Ectodermal cell (in vitro differentiated cells): ENCODE results near the gene KLHL29.

Source experiments
- H3K27ac ChIP-seq: 2 replicates; pipeline ENCODE4 v1.7.0; 2013; ENCODE audit warnings: mild to moderate bottlenecking, low read depth, low read length; ENCODE audit not compliant: insufficient read depth, poor library complexity, severe bottlenecking
- H3K27me3 ChIP-seq: 2 replicates; pipeline ENCODE4 v1.7.0; 2013; ENCODE audit warnings: mild to moderate bottlenecking, low read length; ENCODE audit not compliant: insufficient read depth, control insufficient read depth, poor library complexity, severe bottlenecking
- H3K36me3 ChIP-seq: one replicate; pipeline ENCODE4 v1.7.0; 2013; ENCODE audit warnings: low read length; ENCODE audit not compliant: control insufficient read depth, insufficient read depth
- H3K4me1 ChIP-seq: one replicate; pipeline ENCODE4 v1.7.0; 2013; ENCODE audit warnings: low read length; ENCODE audit not compliant: control insufficient read depth, insufficient read depth
- H3K4me3 ChIP-seq: 2 replicates; pipeline ENCODE4 v1.7.0; 2013; ENCODE audit warnings: low read depth, low read length, control low read depth; ENCODE audit not compliant: insufficient read depth
- H3K9me3 ChIP-seq: 2 replicates; pipeline ENCODE4 v1.7.0; 2013; ENCODE audit warnings: mild to moderate bottlenecking, low read length, moderate library complexity; ENCODE audit not compliant: control insufficient read depth
- WGBS, 2 experiments: methylation state at CpG; one replicate each; pipeline ENCODE4 v1.1.7; 2013; ENCODE audit warnings: missing lambda C conversion rate in 2 of 2; 5-methylcytosine and 5-hydroxymethylcytosine counted together

KLHL29 gene

DNA sequence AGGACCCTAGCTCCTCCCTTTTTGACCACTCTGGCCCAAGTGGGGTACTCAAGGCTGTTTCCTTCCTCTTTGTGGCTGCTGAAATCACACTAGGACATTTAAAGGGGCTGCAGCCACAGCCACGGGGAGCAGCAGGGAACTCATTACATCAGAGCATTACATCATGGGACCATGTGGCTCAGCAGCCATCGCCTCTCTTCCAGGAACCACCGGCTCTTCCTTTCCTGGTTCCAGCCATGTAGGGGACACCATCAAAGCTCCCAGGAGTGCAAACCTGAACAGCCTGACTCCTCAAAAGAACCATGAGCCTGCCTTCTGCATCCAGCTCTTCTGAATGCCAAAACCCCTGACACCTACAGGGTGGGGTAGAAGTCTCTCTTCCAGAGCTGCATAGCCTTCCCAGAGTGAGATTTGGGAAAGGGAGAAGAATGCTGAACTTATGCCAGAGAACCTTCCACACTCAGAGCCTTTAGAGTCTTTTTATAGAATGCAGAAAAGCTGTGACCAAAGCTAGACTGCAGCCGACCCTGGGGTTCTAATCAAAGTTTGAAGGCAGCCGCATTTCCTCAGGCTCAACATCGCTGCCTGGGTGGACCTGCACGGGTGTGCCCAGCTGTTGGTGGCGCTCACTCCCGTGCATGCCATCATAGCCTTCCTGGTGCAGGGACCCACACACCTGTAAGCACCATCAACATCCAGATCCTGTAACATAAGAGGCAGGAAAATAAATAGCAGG, 121.7 kb downstream of the KLHL29 start:
- H3K9me3 ChIP-seq, result no peaks in the 10 kb centered on the region
- 94% methylated on average over 9 of the region's 9 CpGs for WGBS, 2 experiments
- peaks cover 39% of the 10 kb centered on the region for H3K4me1 ChIP-seq
- H3K4me3 ChIP-seq, result no peak overlapping the region
- H3K27ac ChIP-seq, result no peak overlapping the region
- no peaks in the 10 kb centered on the region for H3K27me3 ChIP-seq
- no peaks in the 10 kb centered on the region for H3K36me3 ChIP-seq

DNA sequence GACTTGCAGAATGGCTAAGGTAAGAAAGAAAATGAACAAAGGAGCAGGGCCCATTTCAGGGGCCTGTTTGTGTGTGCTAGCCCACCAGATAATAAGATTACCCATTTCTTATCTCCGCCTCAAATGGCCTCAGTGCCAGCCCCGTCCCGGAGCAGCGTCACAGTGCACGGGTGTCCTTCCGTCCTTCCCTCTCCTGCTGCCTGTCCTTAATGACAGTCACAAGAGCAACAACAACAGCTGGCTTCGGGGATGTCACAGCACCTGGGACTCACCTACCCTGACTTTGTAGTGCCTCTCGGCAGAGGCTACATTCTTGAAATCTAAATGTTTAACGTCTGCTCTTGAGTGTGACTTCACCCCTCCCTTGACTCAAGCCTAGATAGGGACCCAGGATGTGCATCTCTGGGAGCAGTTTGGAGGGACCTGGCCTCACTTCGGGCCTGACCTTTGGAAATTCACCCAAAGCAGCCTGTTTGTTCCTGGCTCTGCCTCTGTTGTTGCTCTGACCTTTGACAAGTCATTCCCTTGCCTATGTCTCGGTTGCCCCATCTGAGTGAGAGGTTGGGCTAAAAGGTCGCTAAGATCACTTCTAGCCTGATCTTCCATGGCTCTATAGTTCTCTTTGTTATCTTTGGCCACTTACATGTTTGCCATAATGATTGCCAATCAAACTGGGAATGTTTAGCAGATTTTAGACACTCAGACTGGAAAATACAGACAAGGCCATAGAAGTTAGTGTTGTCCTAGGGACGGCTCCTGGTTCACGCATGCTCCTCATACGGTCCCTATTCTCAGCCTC, 122.5 kb downstream of the KLHL29 start:
- H3K36me3 ChIP-seq, result no peaks in the 10 kb centered on the region
- 89 to 92% methylated on average over 15 of the region's 15 CpGs for WGBS, 2 experiments
- peaks cover 32% of the 10 kb centered on the region for H3K4me1 ChIP-seq

DNA sequence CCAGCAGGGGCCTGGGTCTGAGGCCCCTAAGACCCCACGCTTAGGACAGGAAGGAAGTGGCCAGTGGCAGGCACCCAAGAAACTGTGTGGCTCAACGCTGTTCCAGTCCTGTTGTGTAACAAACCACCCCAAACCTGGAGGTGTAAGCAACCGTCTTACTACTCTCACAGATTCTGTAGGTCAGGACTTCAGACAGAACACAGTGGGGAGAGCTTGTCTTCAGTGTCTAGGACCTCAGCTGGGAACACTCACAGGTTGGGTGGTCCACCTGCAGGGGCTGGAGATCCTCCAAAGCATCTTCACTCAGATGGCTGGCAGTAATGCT, 123.0 kb downstream of the KLHL29 start:
- H3K27ac ChIP-seq, result no peak overlapping the region

More for the DNA sequence above, 122.5 kb downstream of the KLHL29 start:
- Histone ChIP-seq H3K27ac (no peak overlapping the region), H3K27me3 (no peaks in the 10 kb centered on the region), H3K4me3 (no peak overlapping the region), H3K9me3 (no peaks in the 10 kb centered on the region)

DNA sequence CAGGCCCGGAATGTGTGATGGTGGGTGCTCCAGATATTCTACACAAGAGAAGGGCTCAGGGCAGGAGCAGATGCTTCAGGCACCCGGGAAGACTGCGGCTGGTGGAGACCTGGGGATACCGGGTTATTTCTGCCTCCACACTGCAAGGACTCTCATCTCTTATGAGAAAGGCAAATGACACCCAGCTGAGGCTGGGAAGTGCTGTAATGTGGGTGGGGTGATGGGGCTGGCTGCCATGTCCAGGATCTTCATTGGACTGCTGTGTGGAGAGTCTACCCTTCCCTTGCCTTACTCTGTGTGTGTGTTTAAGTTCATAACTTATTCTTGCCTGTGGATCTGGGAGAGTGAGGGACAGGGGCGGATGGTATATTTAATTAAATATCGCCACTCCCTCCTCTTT, 124.1 kb downstream of the KLHL29 start:
- peaks cover 18% of the 10 kb centered on the region for H3K4me1 ChIP-seq
- H3K4me3 ChIP-seq, result no peak overlapping the region
- WGBS, 2 experiments, result 92 to 98% methylated on average over 4 to 6 of the region's 6 CpGs
- no peaks in the 10 kb centered on the region for H3K9me3 ChIP-seq
- no peak overlapping the region for H3K27ac ChIP-seq
- H3K36me3 ChIP-seq, result no peaks in the 10 kb centered on the region
- no peaks in the 10 kb centered on the region for H3K27me3 ChIP-seq

More for the DNA sequence above, 123.0 kb downstream of the KLHL29 start:
- no peaks in the 10 kb centered on the region for H3K27me3 ChIP-seq
- no peaks in the 10 kb centered on the region for H3K36me3 ChIP-seq
- H3K4me3 ChIP-seq, result no peak overlapping the region
- no peaks in the 10 kb centered on the region for H3K9me3 ChIP-seq
- 78 to 81% methylated on average over 3 of the region's 3 CpGs for WGBS, 2 experiments
- H3K4me1 ChIP-seq, result peaks cover 27% of the 10 kb centered on the region

DNA sequence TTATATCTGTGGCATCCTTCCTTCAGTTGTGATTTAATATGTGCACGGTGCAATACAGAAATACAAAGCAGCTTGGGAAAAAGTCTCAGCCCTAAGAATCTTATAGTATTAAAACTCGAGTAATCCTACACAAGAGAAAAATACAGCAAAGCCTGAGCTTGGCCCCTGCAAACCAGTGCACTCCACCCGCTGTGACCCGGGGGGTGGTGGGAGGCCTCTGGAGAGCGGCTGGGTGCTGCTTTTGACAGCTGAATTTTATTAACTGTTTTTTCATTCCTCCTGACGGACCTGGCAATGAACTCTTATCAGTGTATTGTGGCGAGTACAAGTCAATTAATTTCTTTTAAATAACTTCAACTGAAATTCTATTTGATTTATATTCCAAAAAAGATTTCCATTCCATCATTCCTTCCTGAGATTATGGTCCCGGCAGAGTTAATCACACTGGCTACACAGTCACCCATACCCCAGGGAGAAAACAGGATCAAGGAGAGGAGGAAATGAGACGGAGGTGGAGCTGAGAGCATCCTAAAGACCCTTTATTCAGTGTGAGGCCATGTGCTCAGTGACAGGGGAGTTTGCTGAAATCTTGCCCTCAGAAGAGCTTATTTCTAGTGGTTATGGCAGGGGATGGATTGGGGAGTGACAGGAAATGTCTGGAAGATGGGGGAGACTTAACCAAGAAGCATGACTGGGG, 124.8 kb downstream of the KLHL29 start:
- no peaks in the 10 kb centered on the region for H3K36me3 ChIP-seq
- WGBS, 2 experiments, result 82 to 84% methylated on average over 7 to 9 of the region's 9 CpGs
- no peak overlapping the region for H3K4me3 ChIP-seq
- no peak overlapping the region for H3K27ac ChIP-seq
- H3K4me1 ChIP-seq, result peaks cover 14% of the 10 kb centered on the region
- no peaks in the 10 kb centered on the region for H3K27me3 ChIP-seq
- H3K9me3 ChIP-seq, result no peaks in the 10 kb centered on the region

DNA sequence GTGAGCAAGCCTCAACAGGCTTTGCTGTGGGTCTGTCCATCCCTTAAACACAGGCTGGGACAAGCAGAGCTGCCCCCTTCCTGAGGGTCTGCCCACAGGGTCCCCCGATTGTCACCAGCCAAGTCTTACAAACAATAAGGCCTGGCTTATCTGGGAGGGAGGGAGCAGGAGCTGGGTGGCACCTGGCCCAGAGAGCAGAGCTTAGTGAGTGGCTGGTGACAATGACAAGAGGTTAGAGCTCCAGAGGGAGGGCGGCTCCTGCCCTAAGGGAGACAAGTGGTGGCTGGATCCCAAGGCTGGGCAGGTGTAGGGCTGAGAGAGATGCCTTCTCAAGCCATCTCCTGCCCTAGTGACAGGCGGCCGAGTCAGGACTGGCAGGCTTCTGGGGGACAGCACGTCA, 125.5 kb downstream of the KLHL29 start:
- peaks cover 9% of the 10 kb centered on the region for H3K4me1 ChIP-seq
- 92 to 94% methylated on average over 5 of the region's 5 CpGs for WGBS, 2 experiments

DNA sequence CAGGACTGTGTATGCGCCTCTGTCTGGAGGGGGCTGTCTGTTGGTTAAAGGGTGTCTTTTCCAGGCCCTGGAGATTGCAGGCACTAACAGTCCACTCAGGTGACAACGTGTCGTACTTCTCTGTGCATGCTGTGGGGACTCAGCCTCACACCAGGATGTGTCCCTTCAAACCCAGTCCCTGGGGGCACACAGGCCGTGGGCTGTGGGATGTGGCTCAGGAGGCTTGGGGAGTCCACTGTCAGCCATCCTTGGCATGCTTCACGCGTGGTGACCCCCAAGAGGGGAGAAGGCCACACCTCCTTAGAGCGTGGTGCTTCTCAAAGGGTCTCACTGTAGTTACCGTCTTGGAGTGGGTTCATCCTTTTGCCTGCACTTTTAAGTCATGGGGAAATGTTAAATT, 127.8 kb downstream of the KLHL29 start:
- no peak overlapping the region for H3K27ac ChIP-seq
- H3K4me3 ChIP-seq, result no peak overlapping the region
- WGBS, 2 experiments, result 86% methylated on average over 8 of the region's 8 CpGs

More for the DNA sequence above, 125.5 kb downstream of the KLHL29 start:
- H3K27me3 ChIP-seq, result no peaks in the 10 kb centered on the region
- no peak overlapping the region for H3K4me3 ChIP-seq
- H3K9me3 ChIP-seq, result no peaks in the 10 kb centered on the region
- H3K36me3 ChIP-seq, result no peaks in the 10 kb centered on the region
- H3K27ac ChIP-seq, result no peak overlapping the region

DNA sequence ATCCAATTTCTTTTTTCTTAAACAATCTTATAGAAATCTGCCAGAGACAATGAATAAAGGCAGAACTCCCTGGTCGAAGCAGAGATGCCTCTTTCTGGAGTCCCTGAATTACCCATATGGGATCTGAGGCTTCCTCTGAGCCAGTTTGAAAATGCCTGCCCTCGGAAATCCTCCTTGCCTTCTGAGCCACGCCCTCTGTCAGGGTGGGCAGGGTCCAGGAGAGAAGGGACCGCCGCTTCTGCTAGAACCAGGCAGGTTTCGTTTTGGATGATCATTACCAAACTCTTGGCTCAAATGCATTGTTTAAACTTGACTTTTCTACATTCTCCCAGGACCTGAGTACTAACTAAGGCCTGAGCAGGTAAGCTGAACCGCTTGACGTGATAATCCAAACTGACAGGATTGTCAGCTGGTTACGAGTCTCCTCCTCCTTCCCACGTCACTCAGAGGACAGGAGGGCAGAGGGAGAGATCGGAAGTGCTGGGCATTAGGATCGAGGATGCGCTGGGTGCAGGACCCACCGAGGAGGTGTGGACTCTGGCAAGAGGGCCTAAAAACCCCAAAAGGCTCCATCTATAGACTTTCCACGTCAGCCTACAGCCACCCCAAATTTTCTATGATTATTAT, 128.4 kb downstream of the KLHL29 start:
- peaks cover 13% of the 10 kb centered on the region for H3K4me1 ChIP-seq
- 80 to 82% methylated on average over 15 of the region's 15 CpGs for WGBS, 2 experiments
- H3K27me3 ChIP-seq, result no peaks in the 10 kb centered on the region
- H3K27ac ChIP-seq, result no peak overlapping the region
- no peak overlapping the region for H3K4me3 ChIP-seq
- H3K36me3 ChIP-seq, result no peaks in the 10 kb centered on the region
- no peaks in the 10 kb centered on the region for H3K9me3 ChIP-seq

More for the DNA sequence above, 127.8 kb downstream of the KLHL29 start:
- Histone ChIP-seq H3K4me1 (peaks cover 13% of the 10 kb centered on the region), H3K9me3 (no peaks in the 10 kb centered on the region), H3K36me3 (no peaks in the 10 kb centered on the region), H3K27me3 (no peaks in the 10 kb centered on the region)

DNA sequence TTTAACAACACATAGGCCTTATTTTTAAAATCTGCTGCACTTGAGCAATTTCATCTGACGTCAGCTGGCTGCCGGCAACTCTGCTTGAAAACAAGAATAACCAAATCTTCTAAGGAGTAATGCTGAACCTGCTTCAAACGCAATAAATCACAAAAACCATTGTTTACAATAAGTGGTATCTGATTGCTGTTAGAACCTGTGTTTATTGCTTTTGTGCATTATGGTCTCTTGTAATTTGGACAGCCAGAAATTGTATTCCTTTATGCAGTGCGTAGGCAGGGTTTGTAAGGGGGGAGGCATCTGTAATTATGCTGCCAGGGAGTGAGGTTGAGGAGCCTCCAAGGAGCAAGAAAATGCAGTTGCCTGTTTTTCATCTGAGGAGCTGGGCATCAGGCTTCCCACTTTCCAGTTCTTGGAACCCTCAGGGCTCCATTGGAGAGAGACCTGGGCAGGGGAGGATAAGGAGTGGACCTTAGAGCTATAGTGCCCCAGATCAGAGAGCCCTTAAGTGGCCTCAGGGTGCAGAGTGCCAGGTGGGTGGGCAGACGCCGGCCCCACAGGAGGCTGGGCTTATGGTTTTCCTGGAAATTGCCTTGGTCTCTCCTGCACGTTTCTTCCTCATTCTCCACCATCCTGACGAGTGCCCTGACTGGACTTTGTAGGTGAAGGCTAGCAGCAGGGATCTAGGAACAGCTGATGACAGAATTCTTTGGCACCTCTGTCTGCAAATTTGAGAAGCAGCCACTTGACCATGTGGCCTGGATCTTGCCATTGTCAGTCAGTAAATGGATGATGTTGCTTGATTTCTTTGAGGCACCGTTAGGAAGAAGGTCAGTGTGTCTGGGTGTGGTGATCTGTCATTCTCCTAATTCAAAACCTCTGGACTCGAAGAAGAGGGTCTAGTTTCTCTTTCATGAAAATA, 129.2 kb downstream of the KLHL29 start:
- Histone ChIP-seq H3K4me1 (peaks cover 13% of the 10 kb centered on the region), H3K9me3 (no peaks in the 10 kb centered on the region), H3K27ac (no peak overlapping the region), H3K4me3 (no peak overlapping the region), H3K27me3 (no peaks in the 10 kb centered on the region), H3K36me3 (no peaks in the 10 kb centered on the region)
- 93 to 95% methylated on average over 10 of the region's 10 CpGs for WGBS, 2 experiments
